DOHH2 (cell line): Measurements from ENCODE around the gene ZNF263.

ENCODE experiments used
- CTCF ChIP-seq: fragments of 200-600 bp; sonication (generic); IDR thresholded peaks from one replicate; pipeline ENCODE4 v1.5.1; 2014; ENCODE audit warnings: antibody characterized with exemption, mild to moderate bottlenecking, low read depth, low read length; ENCODE audit not compliant: poor library complexity, severe bottlenecking
- EZH2phosphoT487 ChIP-seq: fragments of 200-600 bp; sonication (generic); IDR thresholded peaks from 2 replicates; pipeline ENCODE4 v1.6.1; 2017; ENCODE audit warnings: borderline replicate concordance, mild to moderate bottlenecking, antibody characterized with exemption, low read length, moderate library complexity, mixed read lengths

GRCh38 chr16:3262517-3262916 is 20.8 kb upstream of the ZNF263 start:
- TF ChIP-seq CTCF = no peak
- TF ChIP-seq EZH2phosphoT487 = no peak
